A549 (cell line): ENCODE results near the gene RNF145. TPM values are rescaled to one million over a fixed set of nuclear protein-coding genes. Genes with fewer than 3 reads are reported as not detected.

ENCODE experiments used
- ATAC-seq, 2 experiments: fragments of 200-7000 bp in 1 of 2; fragments of >200 bp in 1 of 2; cut with Nextera tagmentation in 1 of 2; cut with Tn5 transposase in 1 of 2; 3 replicates each; pipeline versions ENCODE4 v1.8.0 to v1.9.1; 2018 to 2020; ENCODE audit warnings: mild to moderate bottlenecking in 1 of 2, moderate library complexity in 1 of 2
- CTCF ChIA-PET: fragments of 300-600 bp; sonication (Branson Sonifier 250); formaldehyde crosslinking; extraction: SDS; loops from one replicate; lab custom pipeline; 2021; ENCODE audit warnings: antibody characterized with exemption, inconsistent platforms; lab: Yijun Ruan, JAX
- POLR2A ChIA-PET: fragments of 350-600 bp; formaldehyde crosslinking; extraction: SDS; loops from one replicate; lab custom pipeline; 2021; ENCODE audit warnings: antibody characterized with exemption, inconsistent platforms; lab: Yijun Ruan, JAX
- DNase-seq, 2 experiments: peaks; one replicate each; pipeline versions ENCODE4 v3.0.0 to v3.0.0-alpha.2; 2011 to 2016; ENCODE audit warnings: low read depth in 1 of 2, low spot score in 1 of 2
- FAIRE-seq: peaks from 2 replicates; lab custom pipeline; 2011; peaks lifted over from hg19 to GRCh38; lab: Jason Lieb, UNC
- H3K27ac ChIP-seq, 2 experiments: fragments of >200 bp; sonication (Bioruptor Twin); formaldehyde crosslinking; 3 replicates each; pipeline ENCODE4 v1.5.1; 2016 to 2017
- H3K4me1 ChIP-seq: fragments of >200 bp; sonication (Bioruptor Twin); formaldehyde crosslinking; 3 replicates; pipeline ENCODE4 v1.6.1; 2016
- H3K4me2 ChIP-seq: fragments of >200 bp; sonication (Bioruptor Twin); formaldehyde crosslinking; 3 replicates; pipeline ENCODE4 v1.6.1; 2016
- H3K4me3 ChIP-seq: fragments of >200 bp; sonication (Bioruptor Twin); formaldehyde crosslinking; 3 replicates; pipeline ENCODE4 v1.5.1; 2016
- H3K9me3 ChIP-seq: fragments of >200 bp; sonication (Bioruptor Twin); formaldehyde crosslinking; 3 replicates; pipeline ENCODE4 v1.6.1; 2016
- CBX2 ChIP-seq: fragments of 200-600 bp; sonication (generic); IDR thresholded peaks from 2 replicates; pipeline ENCODE4 v1.6.1; 2016; ENCODE audit warnings: low read depth, mild to moderate bottlenecking, borderline replicate concordance
- EHF ChIP-seq: fragments of 250-450 bp; sonication (Bioruptor Pico); IDR thresholded peaks from 2 replicates; pipeline ENCODE4 v1.5.0; 2020; ENCODE audit warnings: mild to moderate bottlenecking
- EP300 ChIP-seq, 2 experiments: fragments of >200 bp; sonication (Bioruptor Twin); formaldehyde crosslinking; IDR thresholded peaks; 2 replicates in 1 of 2; 3 replicates in 1 of 2; pipeline ENCODE4 v1.6.1; 2016 to 2017
- ESRRA ChIP-seq: fragments of 150-350 bp; IDR thresholded peaks from 2 replicates; pipeline ENCODE4 v1.6.1; 2014; ENCODE audit warnings: mild to moderate bottlenecking, low read length, borderline replicate concordance
- FOSB ChIP-seq: fragments of 250-450 bp; sonication (Bioruptor Pico); IDR thresholded peaks from 2 replicates; pipeline ENCODE4 v1.5.0; 2020; ENCODE audit warnings: mild to moderate bottlenecking, moderate library complexity
- FOSL2 ChIP-seq, 2 experiments: fragments of 450-650 bp in 1 of 2; fragments of >200 bp in 1 of 2; sonication (Bioruptor Twin) in 1 of 2; formaldehyde crosslinking; IDR thresholded peaks; 2 replicates each; pipeline versions ENCODE4 v1.5.0 to v1.6.1; 2016 to 2020; ENCODE audit warnings: mild to moderate bottlenecking in 1 of 2, moderate library complexity in 1 of 2
- FOXS1 ChIP-seq: fragments of 250-450 bp; sonication (Bioruptor Pico); IDR thresholded peaks from 2 replicates; pipeline ENCODE4 v1.5.0; 2020; ENCODE audit warnings: mild to moderate bottlenecking, moderate library complexity
- GATA3 ChIP-seq: IDR thresholded peaks from 2 replicates; pipeline ENCODE4 v1.6.1; 2012; ENCODE audit warnings: borderline replicate concordance
- HDAC2 ChIP-seq: fragments of 200-600 bp; sonication (generic); IDR thresholded peaks from 2 replicates; pipeline ENCODE4 v1.6.1; 2016
- HOXB13 ChIP-seq: fragments of 250-450 bp; sonication (Bioruptor Pico); IDR thresholded peaks from 2 replicates; pipeline ENCODE4 v1.5.0; 2020; ENCODE audit warnings: low read depth, mild to moderate bottlenecking, moderate library complexity
- HOXB5 ChIP-seq: fragments of 250-450 bp; sonication (Bioruptor Pico); IDR thresholded peaks from 2 replicates; pipeline ENCODE4 v1.5.0; 2020; ENCODE audit warnings: mild to moderate bottlenecking, moderate library complexity
- KDM1A ChIP-seq: fragments of 200-600 bp; sonication (generic); IDR thresholded peaks from 2 replicates; pipeline ENCODE4 v1.6.1; 2016; ENCODE audit warnings: low read depth, mild to moderate bottlenecking
- MAFK ChIP-seq: fragments of 450-650 bp; IDR thresholded peaks from 2 replicates; pipeline ENCODE4 v1.6.1; 2014; ENCODE audit not compliant: partially characterized antibody
- MAZ ChIP-seq: fragments of 150-350 bp; IDR thresholded peaks from 2 replicates; pipeline ENCODE4 v1.6.1; 2014; ENCODE audit warnings: antibody characterized with exemption, low read depth, low read length, borderline replicate concordance
- NFE2L2 ChIP-seq: fragments of 150-350 bp; conservative IDR thresholded peaks from 2 replicates; pipeline ENCODE4 v1.6.1; 2014; ENCODE audit warnings: low read length
- NPAS2 ChIP-seq: fragments of 250-450 bp; sonication (Bioruptor Pico); IDR thresholded peaks from 2 replicates; pipeline ENCODE4 v1.8.0; 2022; ENCODE audit warnings: mild to moderate bottlenecking, moderate library complexity, borderline replicate concordance
- NR3C1 ChIP-seq: fragments of >200 bp; sonication (Bioruptor Twin); formaldehyde crosslinking; IDR thresholded peaks from 3 replicates; pipeline ENCODE4 v1.6.1; 2017
- POLR2AphosphoS2 ChIP-seq: conservative IDR thresholded peaks from 2 replicates; pipeline ENCODE4 v1.6.1; 2012; ENCODE audit warnings: low read length, improper control_type of control experiment, inconsistent platforms
- RARB ChIP-seq: fragments of 250-450 bp; sonication (Bioruptor Pico); IDR thresholded peaks from 2 replicates; pipeline ENCODE4 v1.8.0; 2021; ENCODE audit warnings: mild to moderate bottlenecking, moderate library complexity
- RCOR1 ChIP-seq: fragments of 150-350 bp; IDR thresholded peaks from 2 replicates; pipeline ENCODE4 v1.6.1; 2014; ENCODE audit warnings: antibody characterized with exemption, low read length, low read depth
- RFX5 ChIP-seq: fragments of 450-650 bp; IDR thresholded peaks from 2 replicates; pipeline ENCODE4 v1.7.1; 2014; ENCODE audit warnings: antibody characterized with exemption, mild to moderate bottlenecking, moderate library complexity
- RNF2 ChIP-seq: fragments of 200-600 bp; sonication (generic); IDR thresholded peaks from 2 replicates; pipeline ENCODE4 v1.6.1; 2016; ENCODE audit warnings: low read depth, mild to moderate bottlenecking, antibody characterized with exemption, moderate library complexity, borderline replicate concordance
- SMC3 ChIP-seq: fragments of >200 bp; sonication (Bioruptor Twin); formaldehyde crosslinking; IDR thresholded peaks from 3 replicates; pipeline ENCODE4 v1.6.1; 2018; ENCODE audit warnings: inconsistent platforms
- SREBF2 ChIP-seq: fragments of 450-650 bp; IDR thresholded peaks from 2 replicates; pipeline ENCODE4 v1.6.1; 2014; ENCODE audit warnings: mild to moderate bottlenecking, moderate library complexity
- ZC3H11A ChIP-seq: fragments of 450-650 bp; IDR thresholded peaks from 2 replicates; pipeline ENCODE4 v1.6.1; 2014; ENCODE audit warnings: antibody characterized with exemption, mild to moderate bottlenecking
- WGBS: methylation state at CpG from one replicate; pipeline ENCODE4 v1.1.6; 2017; ENCODE audit errors: missing lambda C conversion rate; 5-methylcytosine and 5-hydroxymethylcytosine counted together
- polyA plus RNA-seq, 4 experiments: library from polyadenylated mRNA; depleted of rRNA in 3 of 4; stranded (reverse); fragments of >200 nt; fragmentation: RNase III in 1 of 4; extraction: RNeasy Plus Mini Kit Qiagen cat#74134 plus additional on column Dnase treatment in 1 of 4; gene quantifications; 2 replicates in 3 of 4; 3 replicates in 1 of 4; pipeline ENCODE4 v1.2.3, GENCODE V29; 2011 to 2017
- TF ChIP-seq, protein P1 (sequence below): fragments of >200 bp; sonication (Bioruptor Twin); formaldehyde crosslinking; IDR thresholded peaks from 3 replicates; pipeline ENCODE4 v1.5.1; 2016
- TF ChIP-seq, protein P2 (sequence below): fragments of 250-450 bp; sonication (Bioruptor Pico); IDR thresholded peaks from 2 replicates; pipeline ENCODE4 v1.5.0; 2020; ENCODE audit warnings: low read depth, mild to moderate bottlenecking, moderate library complexity
- TF ChIP-seq, protein P3 (sequence below): fragments of >200 bp; sonication (Bioruptor Twin); formaldehyde crosslinking; IDR thresholded peaks from 3 replicates; pipeline ENCODE4 v1.6.1; 2016
- TF ChIP-seq, protein P4 (sequence below): fragments of 200-600 bp; sonication (generic); IDR thresholded peaks from 2 replicates; pipeline ENCODE4 v1.6.1; 2016; ENCODE audit warnings: antibody characterized with exemption, mild to moderate bottlenecking, moderate library complexity
- TF ChIP-seq, protein P5 (sequence below): fragments of 150-350 bp; IDR thresholded peaks from 2 replicates; pipeline ENCODE4 v1.6.1; 2014; ENCODE audit warnings: low read depth, mild to moderate bottlenecking, low read length

RNF145 gene
- polyA plus RNA-seq, 2 of the 4 experiments (the other 2 are of a cell fraction): 122 to 146 TPM

DNA sequence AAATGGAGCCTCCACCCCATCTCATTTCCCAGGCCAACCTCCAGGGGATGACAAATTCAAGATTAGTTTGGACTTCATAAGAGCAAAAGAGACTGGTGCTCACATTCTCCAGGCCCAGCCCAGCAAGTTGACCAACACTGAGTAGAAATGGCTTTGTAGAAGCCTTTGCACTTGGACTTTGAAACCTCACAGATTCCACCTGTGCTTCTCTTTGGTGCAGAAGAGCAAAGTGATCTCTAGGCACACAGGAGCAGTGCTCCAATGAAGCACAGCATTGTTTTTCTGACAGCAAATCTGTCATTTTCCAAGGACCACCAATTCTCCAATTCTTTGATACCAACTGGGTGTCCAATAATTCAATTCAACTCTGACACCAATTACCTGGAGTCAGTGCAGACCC lies 17.1 kb upstream of the RNF145 start:
- no peak overlapping the region for H3K4me3 ChIP-seq
- H3K9me3 ChIP-seq: 0 out of 3 replicates have a peak, but pooled peaks cover 3% of the 10 kb centered on the region
- H3K27ac ChIP-seq: peak overlapping the region; percentile 3 to 38; a peak in 1 of 6 replicates
- no peak for FAIRE-seq
- CTCF ChIA-PET: interaction anchor here (1.1 to 1.6 kb wide), 2 partner anchors 11 to 70 kb away, joined by 4 to 6 read pairs; no protein-coding TSS in a partner anchor
- no peak for ATAC-seq
- DNase-seq: no peak
- H3K4me1 ChIP-seq: peaks cover 27% of the 10 kb centered on the region
- no peak overlapping the region for H3K4me2 ChIP-seq
- TF ChIP-seq, protein P1, sequence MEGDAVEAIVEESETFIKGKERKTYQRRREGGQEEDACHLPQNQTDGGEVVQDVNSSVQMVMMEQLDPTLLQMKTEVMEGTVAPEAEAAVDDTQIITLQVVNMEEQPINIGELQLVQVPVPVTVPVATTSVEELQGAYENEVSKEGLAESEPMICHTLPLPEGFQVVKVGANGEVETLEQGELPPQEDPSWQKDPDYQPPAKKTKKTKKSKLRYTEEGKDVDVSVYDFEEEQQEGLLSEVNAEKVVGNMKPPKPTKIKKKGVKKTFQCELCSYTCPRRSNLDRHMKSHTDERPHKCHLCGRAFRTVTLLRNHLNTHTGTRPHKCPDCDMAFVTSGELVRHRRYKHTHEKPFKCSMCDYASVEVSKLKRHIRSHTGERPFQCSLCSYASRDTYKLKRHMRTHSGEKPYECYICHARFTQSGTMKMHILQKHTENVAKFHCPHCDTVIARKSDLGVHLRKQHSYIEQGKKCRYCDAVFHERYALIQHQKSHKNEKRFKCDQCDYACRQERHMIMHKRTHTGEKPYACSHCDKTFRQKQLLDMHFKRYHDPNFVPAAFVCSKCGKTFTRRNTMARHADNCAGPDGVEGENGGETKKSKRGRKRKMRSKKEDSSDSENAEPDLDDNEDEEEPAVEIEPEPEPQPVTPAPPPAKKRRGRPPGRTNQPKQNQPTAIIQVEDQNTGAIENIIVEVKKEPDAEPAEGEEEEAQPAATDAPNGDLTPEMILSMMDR: no peak
- TF ChIP-seq GATA3: no peak
- TF ChIP-seq ESRRA: no peak
- TF ChIP-seq NR3C1: no peak
- TF ChIP-seq, protein P2, sequence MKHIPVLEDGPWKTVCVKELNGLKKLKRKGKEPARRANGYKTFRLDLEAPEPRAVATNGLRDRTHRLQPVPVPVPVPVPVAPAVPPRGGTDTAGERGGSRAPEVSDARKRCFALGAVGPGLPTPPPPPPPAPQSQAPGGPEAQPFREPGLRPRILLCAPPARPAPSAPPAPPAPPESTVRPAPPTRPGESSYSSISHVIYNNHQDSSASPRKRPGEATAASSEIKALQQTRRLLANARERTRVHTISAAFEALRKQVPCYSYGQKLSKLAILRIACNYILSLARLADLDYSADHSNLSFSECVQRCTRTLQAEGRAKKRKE: no peak
- TF ChIP-seq SMC3: no peak
- TF ChIP-seq EHF: no peak
- TF ChIP-seq, protein P3, sequence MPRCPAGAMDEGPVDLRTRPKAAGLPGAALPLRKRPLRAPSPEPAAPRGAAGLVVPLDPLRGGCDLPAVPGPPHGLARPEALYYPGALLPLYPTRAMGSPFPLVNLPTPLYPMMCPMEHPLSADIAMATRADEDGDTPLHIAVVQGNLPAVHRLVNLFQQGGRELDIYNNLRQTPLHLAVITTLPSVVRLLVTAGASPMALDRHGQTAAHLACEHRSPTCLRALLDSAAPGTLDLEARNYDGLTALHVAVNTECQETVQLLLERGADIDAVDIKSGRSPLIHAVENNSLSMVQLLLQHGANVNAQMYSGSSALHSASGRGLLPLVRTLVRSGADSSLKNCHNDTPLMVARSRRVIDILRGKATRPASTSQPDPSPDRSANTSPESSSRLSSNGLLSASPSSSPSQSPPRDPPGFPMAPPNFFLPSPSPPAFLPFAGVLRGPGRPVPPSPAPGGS: no peak
- no peak for TF ChIP-seq NFE2L2
- no peak for TF ChIP-seq MAFK
- TF ChIP-seq, protein P4, sequence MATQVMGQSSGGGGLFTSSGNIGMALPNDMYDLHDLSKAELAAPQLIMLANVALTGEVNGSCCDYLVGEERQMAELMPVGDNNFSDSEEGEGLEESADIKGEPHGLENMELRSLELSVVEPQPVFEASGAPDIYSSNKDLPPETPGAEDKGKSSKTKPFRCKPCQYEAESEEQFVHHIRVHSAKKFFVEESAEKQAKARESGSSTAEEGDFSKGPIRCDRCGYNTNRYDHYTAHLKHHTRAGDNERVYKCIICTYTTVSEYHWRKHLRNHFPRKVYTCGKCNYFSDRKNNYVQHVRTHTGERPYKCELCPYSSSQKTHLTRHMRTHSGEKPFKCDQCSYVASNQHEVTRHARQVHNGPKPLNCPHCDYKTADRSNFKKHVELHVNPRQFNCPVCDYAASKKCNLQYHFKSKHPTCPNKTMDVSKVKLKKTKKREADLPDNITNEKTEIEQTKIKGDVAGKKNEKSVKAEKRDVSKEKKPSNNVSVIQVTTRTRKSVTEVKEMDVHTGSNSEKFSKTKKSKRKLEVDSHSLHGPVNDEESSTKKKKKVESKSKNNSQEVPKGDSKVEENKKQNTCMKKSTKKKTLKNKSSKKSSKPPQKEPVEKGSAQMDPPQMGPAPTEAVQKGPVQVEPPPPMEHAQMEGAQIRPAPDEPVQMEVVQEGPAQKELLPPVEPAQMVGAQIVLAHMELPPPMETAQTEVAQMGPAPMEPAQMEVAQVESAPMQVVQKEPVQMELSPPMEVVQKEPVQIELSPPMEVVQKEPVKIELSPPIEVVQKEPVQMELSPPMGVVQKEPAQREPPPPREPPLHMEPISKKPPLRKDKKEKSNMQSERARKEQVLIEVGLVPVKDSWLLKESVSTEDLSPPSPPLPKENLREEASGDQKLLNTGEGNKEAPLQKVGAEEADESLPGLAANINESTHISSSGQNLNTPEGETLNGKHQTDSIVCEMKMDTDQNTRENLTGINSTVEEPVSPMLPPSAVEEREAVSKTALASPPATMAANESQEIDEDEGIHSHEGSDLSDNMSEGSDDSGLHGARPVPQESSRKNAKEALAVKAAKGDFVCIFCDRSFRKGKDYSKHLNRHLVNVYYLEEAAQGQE: no peak
- no peak for TF ChIP-seq RARB (CRISPR knock-in tag)
- no peak for TF ChIP-seq MAZ
- TF ChIP-seq HDAC2: no peak
- no peak for TF ChIP-seq ZC3H11A
- no peak for TF ChIP-seq SREBF2
- TF ChIP-seq KDM1A: no peak
- POLR2A ChIA-PET: no interaction called here

DNA sequence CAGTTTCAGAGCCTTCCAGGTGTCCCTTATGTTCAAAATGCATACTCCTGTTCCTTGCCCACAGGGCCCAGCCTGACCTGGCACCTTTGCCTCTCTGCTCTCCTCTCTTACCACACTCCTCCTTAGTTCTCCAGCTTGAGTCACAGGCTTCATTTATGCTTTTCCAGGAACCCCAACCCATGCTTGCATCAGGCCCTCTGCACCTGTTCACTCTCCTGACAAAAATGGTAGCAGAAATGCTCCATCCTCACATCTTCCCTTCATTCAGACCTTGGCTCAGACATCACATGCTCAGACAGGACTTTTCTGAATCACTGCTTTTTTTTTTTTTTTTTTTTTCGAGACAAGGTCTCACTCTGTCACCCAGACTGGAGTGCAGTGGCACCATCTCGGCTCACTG lies 15.1 kb upstream of the RNF145 start:
- peak overlapping the region in 1 of 2 experiments; percentile 24; a peak in 1 of 6 replicates for H3K27ac ChIP-seq
- DNase-seq (no peak), FAIRE-seq (no peak), ATAC-seq (no peak)
- POLR2A ChIA-PET: no interaction called here
- H3K4me3 ChIP-seq: no peak overlapping the region
- no peak for TF ChIP-seq FOXS1 (CRISPR knock-in tag)
- no peak for TF ChIP-seq NPAS2 (CRISPR knock-in tag)
- TF ChIP-seq FOSB (CRISPR knock-in tag): no peak
- no peak for TF ChIP-seq RCOR1
- no peak for TF ChIP-seq HDAC2
- no peak for TF ChIP-seq SMC3
- TF ChIP-seq, protein P5, sequence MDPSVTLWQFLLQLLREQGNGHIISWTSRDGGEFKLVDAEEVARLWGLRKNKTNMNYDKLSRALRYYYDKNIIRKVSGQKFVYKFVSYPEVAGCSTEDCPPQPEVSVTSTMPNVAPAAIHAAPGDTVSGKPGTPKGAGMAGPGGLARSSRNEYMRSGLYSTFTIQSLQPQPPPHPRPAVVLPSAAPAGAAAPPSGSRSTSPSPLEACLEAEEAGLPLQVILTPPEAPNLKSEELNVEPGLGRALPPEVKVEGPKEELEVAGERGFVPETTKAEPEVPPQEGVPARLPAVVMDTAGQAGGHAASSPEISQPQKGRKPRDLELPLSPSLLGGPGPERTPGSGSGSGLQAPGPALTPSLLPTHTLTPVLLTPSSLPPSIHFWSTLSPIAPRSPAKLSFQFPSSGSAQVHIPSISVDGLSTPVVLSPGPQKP: no peak
- TF ChIP-seq EP300 (IDR thresholded peaks at IDR 0.05): no peak
- no peak for TF ChIP-seq SREBF2
- no peak for TF ChIP-seq POLR2AphosphoS2
- no peak for TF ChIP-seq RNF2
- no peak for TF ChIP-seq HOXB5
- TF ChIP-seq HOXB13: no peak
- TF ChIP-seq RFX5: no peak
- no peak for TF ChIP-seq FOSL2 (IDR thresholded peaks at IDR 0.05)
- no peak for TF ChIP-seq FOSL2 (CRISPR knock-in tag; IDR thresholded peaks at IDR 0.05)
- TF ChIP-seq CBX2: no peak
- CTCF ChIA-PET: no interaction called here
- 0 out of 3 replicates have a peak, but pooled peaks cover 3% of the 10 kb centered on the region for H3K9me3 ChIP-seq
- peaks cover 14% of the 10 kb centered on the region for H3K4me1 ChIP-seq
- H3K4me2 ChIP-seq: no peak overlapping the region
- 48% methylated on average over 2 of the region's 2 CpGs for WGBS
